ENCODE results near the gene CD19. TPM values are rescaled to one million over a fixed set of nuclear protein-coding genes. Genes with fewer than 3 reads are reported as not detected.
"Not testable (repeated sequence)": the region's sequence is repeated elsewhere in the genome, so short reads cannot be mapped to it uniquely, and the experiment has no call there.

CD19 gene
- total RNA-seq, 1 experiment from 2014 or later, result 1.9 TPM

- Histone ChIP-seq H3K27me3 (ENCODE audit: control insufficient read depth, insufficient read depth, low read length) (no peaks in the 10 kb centered on the region), H3K4me3 (ENCODE audit: insufficient read depth, low read depth, low read length) (peak within 1 kb of the TSS; percentile 85), H3K36me3 (replicated peaks; ENCODE audit: control insufficient read depth, insufficient read depth, low read length) (peaks cover 2% of the 10 kb centered on the region)
- peak; percentile 99 for DNase-seq
Observed at GRCh38 chr16:28974437-28975157, 42.8 kb downstream of the CD19 start, which contains the start of gene SPNS1. SPNS1 (plus strand) TSS chr16:28974778; CDS start chr16:28975152, 374 bp downstream.

- DNase-seq, result no peak
- Histone ChIP-seq H3K4me3 (ENCODE audit: insufficient read depth, low read depth, low read length) (peak overlapping the region; percentile 85), H3K36me3 (replicated peaks; ENCODE audit: control insufficient read depth, insufficient read depth, low read length) (peaks cover 2% of the 10 kb centered on the region)
Observed at GRCh38 chr16:28975158-28975599, 43.4 kb downstream of the CD19 start.

GRCh38 chr16:28977703-28978662 lies 46.2 kb downstream of the CD19 start:
- H3K36me3 ChIP-seq (replicated peaks; ENCODE audit: control insufficient read depth, insufficient read depth, low read length), result peaks cover 3% of the 10 kb centered on the region
- no peaks in the 10 kb centered on the region for H3K27me3 ChIP-seq (ENCODE audit: control insufficient read depth, insufficient read depth, low read length)
- peak; percentile 94 for DNase-seq
- no peak overlapping the region for H3K4me3 ChIP-seq (ENCODE audit: insufficient read depth, low read depth, low read length)

More at GRCh38 chr16:28975158-28975599, 43.4 kb downstream of the CD19 start:
- no peaks in the 10 kb centered on the region for H3K27me3 ChIP-seq (ENCODE audit: control insufficient read depth, insufficient read depth, low read length)

GRCh38 chr16:28980330-28980729 lies 48.6 kb downstream of the CD19 start:
- not testable (repeated sequence) for H3K27me3 ChIP-seq (ENCODE audit: control insufficient read depth, insufficient read depth, low read length); H3K36me3 ChIP-seq (replicated peaks; ENCODE audit: control insufficient read depth, insufficient read depth, low read length); H3K4me3 ChIP-seq (ENCODE audit: insufficient read depth, low read depth, low read length)
- DNase-seq, result peak; percentile 62

- H3K4me3 ChIP-seq (ENCODE audit: insufficient read depth, low read depth, low read length), result no peak overlapping the region
- H3K36me3 ChIP-seq (replicated peaks; ENCODE audit: control insufficient read depth, insufficient read depth, low read length), result peaks cover 3% of the 10 kb centered on the region
- no peak for DNase-seq
- H3K27me3 ChIP-seq (ENCODE audit: control insufficient read depth, insufficient read depth, low read length), result no peaks in the 10 kb centered on the region
Observed at GRCh38 chr16:28980929-28981328, 49.2 kb downstream of the CD19 start.

- H3K36me3 ChIP-seq (replicated peaks; ENCODE audit: control insufficient read depth, insufficient read depth, low read length), result peaks cover 3% of the 10 kb centered on the region
- no peak overlapping the region for H3K4me3 ChIP-seq (ENCODE audit: insufficient read depth, low read depth, low read length)
- no peaks in the 10 kb centered on the region for H3K27me3 ChIP-seq (ENCODE audit: control insufficient read depth, insufficient read depth, low read length)
- DNase-seq, result peak; percentile 90
Observed at GRCh38 chr16:28981517-28981916, 49.7 kb downstream of the CD19 start.

GRCh38 chr16:28982418-28982817 lies 50.6 kb downstream of the CD19 start:
- H3K27me3 ChIP-seq (ENCODE audit: control insufficient read depth, insufficient read depth, low read length), result no peaks in the 10 kb centered on the region
- DNase-seq, result no peak
- H3K36me3 ChIP-seq (replicated peaks; ENCODE audit: control insufficient read depth, insufficient read depth, low read length), result peaks cover 3% of the 10 kb centered on the region
- no peak overlapping the region for H3K4me3 ChIP-seq (ENCODE audit: insufficient read depth, low read depth, low read length)

- Histone ChIP-seq H3K36me3 (replicated peaks; ENCODE audit: control insufficient read depth, insufficient read depth, low read length) (peaks cover 3% of the 10 kb centered on the region), H3K4me3 (ENCODE audit: insufficient read depth, low read depth, low read length) (no peak overlapping the region), H3K27me3 (ENCODE audit: control insufficient read depth, insufficient read depth, low read length) (no peaks in the 10 kb centered on the region)
- DNase-seq, result peak; percentile 23
Observed at GRCh38 chr16:28982949-28983348, 51.2 kb downstream of the CD19 start.

GRCh38 chr16:28983644-28984043 lies 51.9 kb downstream of the CD19 start:
- Histone ChIP-seq H3K27me3 (ENCODE audit: control insufficient read depth, insufficient read depth, low read length) (no peaks in the 10 kb centered on the region), H3K4me3 (ENCODE audit: insufficient read depth, low read depth, low read length) (no peak overlapping the region), H3K36me3 (replicated peaks; ENCODE audit: control insufficient read depth, insufficient read depth, low read length) (peaks cover 2% of the 10 kb centered on the region)
- DNase-seq, result peak; percentile 18

- DNase-seq, result peak; percentile 32
- peaks cover 2% of the 10 kb centered on the region for H3K36me3 ChIP-seq (replicated peaks; ENCODE audit: control insufficient read depth, insufficient read depth, low read length)
Observed at GRCh38 chr16:28984091-28984490, 52.3 kb downstream of the CD19 start.

GRCh38 chr16:28984619-28985135 lies 52.9 kb downstream of the CD19 start, which contains the start of gene LAT:
LAT (plus strand) TSS chr16:28985052; CDS start chr16:28985418, 366 bp downstream.
- H3K36me3 ChIP-seq (replicated peaks; ENCODE audit: control insufficient read depth, insufficient read depth, low read length), result peaks cover 2% of the 10 kb centered on the region
- no peaks in the 10 kb centered on the region for H3K27me3 ChIP-seq (ENCODE audit: control insufficient read depth, insufficient read depth, low read length)
- DNase-seq, result peak; percentile 44

More at GRCh38 chr16:28984091-28984490, 52.3 kb downstream of the CD19 start:
- Histone ChIP-seq H3K4me3 (ENCODE audit: insufficient read depth, low read depth, low read length) (no peak overlapping the region), H3K27me3 (ENCODE audit: control insufficient read depth, insufficient read depth, low read length) (no peaks in the 10 kb centered on the region)

GRCh38 chr16:28985211-28986041 lies 53.7 kb downstream of the CD19 start:
- peak; percentile 28 for DNase-seq
- H3K36me3 ChIP-seq (replicated peaks; ENCODE audit: control insufficient read depth, insufficient read depth, low read length), result peaks cover 2% of the 10 kb centered on the region
- H3K27me3 ChIP-seq (ENCODE audit: control insufficient read depth, insufficient read depth, low read length), result no peaks in the 10 kb centered on the region
- no peak overlapping the region for H3K4me3 ChIP-seq (ENCODE audit: insufficient read depth, low read depth, low read length)

More at GRCh38 chr16:28984619-28985135, 52.9 kb downstream of the CD19 start, which contains the start of gene LAT:
- no peak within 1 kb of the TSS for H3K4me3 ChIP-seq (ENCODE audit: insufficient read depth, low read depth, low read length)

- Histone ChIP-seq H3K27me3 (ENCODE audit: control insufficient read depth, insufficient read depth, low read length) (no peaks in the 10 kb centered on the region), H3K36me3 (replicated peaks; ENCODE audit: control insufficient read depth, insufficient read depth, low read length) (peaks cover 2% of the 10 kb centered on the region)
- peak; percentile 20 for DNase-seq
Observed at GRCh38 chr16:28986046-28986445, 54.3 kb downstream of the CD19 start.

More at GRCh38 chr16:28986046-28986445, 54.3 kb downstream of the CD19 start:
- H3K4me3 ChIP-seq (ENCODE audit: insufficient read depth, low read depth, low read length), result no peak overlapping the region
